ENCODE measurements around the gene PMPCA.
"Not testable (repeated sequence)": the region's sequence is repeated elsewhere in the genome, so short reads cannot be mapped to it uniquely, and the experiment has no call there.

PMPCA gene

GRCh38 chr9:136416427-136416826, 6.0 kb downstream of the PMPCA start:
- no peak for DNase-seq

DNA sequence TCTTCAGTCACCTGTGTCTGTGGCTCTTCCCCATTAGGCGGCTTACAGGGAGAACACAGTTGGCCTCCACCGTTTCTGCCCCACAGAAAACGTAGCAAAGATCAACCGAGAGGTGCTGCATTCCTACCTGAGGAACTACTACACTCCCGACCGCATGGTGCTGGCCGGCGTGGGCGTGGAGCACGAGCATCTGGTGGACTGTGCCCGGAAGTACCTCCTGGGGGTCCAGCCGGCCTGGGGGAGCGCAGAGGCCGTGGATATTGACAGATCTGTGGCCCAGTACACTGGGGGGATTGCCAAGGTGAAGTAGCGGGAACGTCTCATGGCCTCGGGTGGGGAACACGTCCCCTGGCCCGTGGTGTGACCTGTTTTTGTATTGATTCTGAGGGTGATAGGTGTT, 6.5 kb downstream of the PMPCA start:
- DNase-seq, result no peak

- DNase-seq, result no peak
These were observed 8.0 kb downstream of the PMPCA start for GRCh38 chr9:136418182-136419091.

DNA sequence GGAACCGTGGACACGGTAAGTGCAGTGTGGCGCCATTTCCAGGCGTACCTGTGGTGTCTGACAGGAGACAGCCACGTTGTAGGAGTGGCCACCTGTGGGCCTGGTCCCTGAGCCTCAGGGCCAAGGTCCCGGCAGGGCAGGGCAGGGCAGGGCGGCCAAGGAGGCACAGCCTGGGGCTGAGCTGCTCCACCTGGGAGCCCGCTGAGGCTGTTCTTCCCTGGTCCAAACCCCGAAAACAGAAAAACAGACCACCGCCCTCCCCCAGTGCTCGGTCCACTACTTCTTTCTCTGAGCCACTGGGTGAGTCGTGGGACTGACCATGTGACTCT, 8.6 kb downstream of the PMPCA start:
- DNase-seq, result no peak

- DNase-seq, result no peak
These were observed 11.3 kb downstream of the PMPCA start for GRCh38 chr9:136421791-136422190.

GRCh38 chr9:136422876-136423275, 12.4 kb downstream of the PMPCA start:
- DNase-seq, result no peak

DNA sequence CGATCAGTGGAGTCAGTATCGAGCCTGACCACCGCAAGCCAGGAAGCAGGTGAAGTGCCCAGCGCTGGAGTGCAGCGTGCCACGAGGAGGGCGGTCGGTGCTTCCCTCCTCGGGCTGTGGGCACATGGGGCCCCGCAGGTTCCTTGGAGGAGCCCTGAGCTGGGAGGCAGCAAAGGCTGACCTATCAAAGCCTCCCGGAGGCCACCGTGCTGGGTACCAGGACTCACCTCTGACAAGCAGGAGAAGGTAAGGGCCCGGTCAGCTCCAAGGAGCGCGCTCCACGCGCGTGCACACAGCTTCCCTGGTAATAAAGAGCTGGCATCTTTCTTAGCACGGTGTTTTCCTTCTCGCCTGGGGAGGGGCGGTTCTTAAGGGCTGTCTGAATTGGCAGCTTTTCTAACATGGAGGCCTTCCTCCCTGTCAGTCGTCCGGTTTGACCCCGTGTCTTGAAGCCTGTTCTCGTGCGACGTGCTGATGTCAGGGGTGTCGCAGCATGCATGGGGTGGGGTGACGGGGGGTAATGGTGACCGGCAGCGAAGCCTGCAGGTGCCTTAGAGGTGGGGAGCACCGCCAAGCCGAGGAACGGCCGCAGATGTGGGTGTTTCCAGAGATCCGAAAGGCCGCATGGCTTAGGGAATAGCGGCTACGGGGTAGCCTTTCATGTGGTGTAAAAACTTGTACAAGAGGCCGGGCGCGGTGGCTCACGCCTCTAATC, 13.1 kb downstream of the PMPCA start:
- DNase-seq, result no peak

DNA sequence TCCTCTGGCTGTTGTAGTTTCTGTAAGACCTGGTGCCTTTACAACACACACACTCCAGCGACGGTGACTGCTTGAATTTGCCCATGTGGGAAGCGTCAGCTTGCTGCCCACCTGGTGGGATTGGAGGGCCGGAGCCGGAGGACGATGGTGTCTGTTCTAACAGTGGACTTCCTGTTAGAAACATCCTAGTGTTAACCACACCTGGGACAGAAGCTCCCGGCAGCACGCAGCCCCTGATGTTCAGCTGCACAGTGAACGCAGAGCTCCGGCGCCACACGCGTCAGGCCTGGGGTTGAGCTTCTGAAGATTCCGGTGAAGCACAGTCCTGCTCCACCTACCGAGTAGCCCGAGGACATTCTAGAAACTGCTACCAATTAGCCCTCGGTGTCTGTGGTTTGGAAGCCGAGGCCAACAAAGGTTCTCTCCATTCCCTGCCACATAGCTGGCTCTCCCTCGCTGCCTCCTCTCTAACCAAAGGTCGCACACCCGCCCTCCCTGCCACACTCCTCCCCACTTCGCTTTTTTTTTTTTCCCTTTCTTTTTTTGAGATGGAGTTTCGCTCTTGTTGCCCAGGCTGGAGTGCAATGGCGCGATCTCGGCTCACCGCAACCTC, 14.4 kb downstream of the PMPCA start:
- DNase-seq, result no peak

GRCh38 chr9:136425367-136425766, 14.9 kb downstream of the PMPCA start:
- DNase-seq, result not testable (repeated sequence)

- no peak for DNase-seq
These were observed 16.3 kb downstream of the PMPCA start for GRCh38 chr9:136426787-136427186.

DNA sequence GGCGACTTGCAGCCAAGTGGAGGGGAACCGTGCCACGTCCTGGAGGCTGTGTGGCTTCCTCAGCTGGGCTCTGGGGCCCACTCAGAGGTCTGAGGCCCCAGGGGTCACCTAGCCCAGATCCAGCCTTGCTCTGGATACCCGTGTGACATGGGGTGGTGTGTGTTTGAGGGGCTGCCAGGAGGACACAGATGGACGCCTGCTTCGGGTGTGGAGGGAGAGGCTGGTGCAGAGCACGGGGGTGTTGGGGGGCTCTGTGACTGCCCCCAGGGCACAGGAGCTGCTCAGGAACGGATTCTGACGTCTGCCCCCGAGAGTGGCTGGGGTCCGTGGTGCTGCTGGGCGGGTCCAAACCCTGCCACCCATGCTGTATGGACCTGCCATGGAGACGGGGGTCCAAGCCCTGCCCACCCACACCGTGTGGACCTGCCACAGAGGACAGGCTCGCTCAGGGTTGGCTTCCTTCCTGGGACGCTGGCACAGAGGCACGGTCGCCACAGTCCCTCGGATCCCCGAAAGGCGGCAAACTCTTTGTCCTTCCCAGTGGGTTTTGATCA, 18.7 kb downstream of the PMPCA start:
- no peak for DNase-seq

- DNase-seq, result no peak
These were observed 19.4 kb downstream of the PMPCA start for GRCh38 chr9:136429683-136430491.

- DNase-seq, result no peak
These were observed 20.3 kb downstream of the PMPCA start for GRCh38 chr9:136430588-136431234.

DNA sequence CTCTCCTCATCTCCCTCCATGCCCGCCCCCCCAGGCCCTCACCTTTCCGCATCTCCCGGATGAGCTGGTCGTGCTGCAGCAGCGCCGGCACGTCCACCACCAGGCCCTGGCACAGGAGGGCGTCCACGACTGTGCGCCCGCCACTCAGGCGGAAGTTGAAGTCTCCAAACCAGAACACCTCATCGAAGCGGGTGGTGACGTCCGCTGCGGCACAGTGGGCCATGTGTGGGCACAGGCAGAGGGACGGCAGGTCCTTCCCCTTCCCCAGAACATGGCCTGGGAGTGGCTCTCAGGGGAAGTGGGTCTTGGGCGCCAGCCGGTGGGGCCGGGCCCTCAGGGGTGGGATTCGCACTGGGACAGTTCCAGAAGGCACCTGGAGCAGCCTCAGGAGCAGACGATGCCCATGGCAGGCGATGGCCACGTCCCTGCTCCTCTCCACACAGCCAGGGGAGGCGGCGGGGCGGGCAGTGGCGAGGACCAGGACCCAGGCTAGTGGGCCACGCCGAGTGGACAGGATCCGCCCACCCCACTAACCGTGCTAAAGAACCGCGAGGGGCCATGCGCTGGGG, 21.4 kb downstream of the PMPCA start:
- no peak for DNase-seq

DNA sequence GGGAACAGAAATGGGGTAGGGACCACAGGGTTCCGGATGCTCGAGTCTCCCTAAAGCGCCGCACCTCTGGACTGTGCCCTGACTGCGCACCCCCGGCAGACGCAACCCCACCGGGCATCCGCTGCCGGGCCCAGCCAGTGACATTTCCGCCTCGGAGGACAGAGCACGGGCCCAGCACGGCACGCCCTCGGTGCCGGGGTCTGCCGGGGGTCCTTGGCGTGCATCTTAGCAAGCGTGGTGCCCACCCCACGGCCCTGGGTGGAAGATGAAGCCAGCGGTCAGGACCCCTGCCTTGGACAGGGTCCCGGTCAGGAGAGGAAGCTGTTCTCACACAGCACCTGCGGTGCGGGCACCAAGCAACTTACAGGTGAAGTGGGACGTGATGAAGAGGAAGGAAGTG, 22.1 kb downstream of the PMPCA start:
- DNase-seq, result no peak

GRCh38 chr9:136433043-136433715, 22.7 kb downstream of the PMPCA start:
- DNase-seq, result no peak

DNA sequence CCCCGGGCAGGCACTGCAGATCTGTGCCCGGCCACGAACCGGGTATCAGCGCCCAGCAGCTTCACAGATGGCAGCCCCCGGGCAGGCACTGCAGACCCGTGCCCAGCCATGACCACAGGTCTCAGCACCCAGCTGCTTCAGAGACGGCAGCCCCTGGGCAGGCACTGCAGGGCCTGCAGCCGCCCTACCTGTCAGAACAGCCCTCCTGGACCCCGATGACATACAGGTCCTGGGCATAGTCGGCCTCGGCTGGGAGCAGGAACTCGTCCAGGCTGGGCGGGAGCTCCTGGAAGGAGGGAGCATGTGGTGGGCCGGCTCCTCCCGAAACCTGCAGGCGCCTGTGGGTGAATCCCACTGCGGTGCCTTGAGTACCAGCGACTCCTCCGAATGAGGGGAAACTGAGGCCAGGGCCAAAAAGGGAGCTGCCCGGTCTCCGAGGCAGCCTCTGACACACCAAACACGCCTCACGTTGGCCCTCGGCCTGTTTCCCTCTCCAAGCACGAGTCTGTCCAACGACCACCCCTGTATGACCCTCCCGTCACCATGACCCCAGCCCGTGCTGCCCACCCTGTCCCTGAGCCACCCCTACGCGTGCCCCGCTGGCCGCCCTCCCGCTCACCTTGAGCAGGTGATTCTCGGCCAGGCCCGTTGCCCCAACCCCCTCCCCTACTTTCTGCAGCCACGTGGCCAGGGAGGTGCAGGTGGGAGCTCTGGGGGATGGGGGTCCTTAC, 23.6 kb downstream of the PMPCA start:
- no peak for DNase-seq

GRCh38 chr9:136434580-136435169, 24.2 kb downstream of the PMPCA start:
- DNase-seq, result no peak

DNA sequence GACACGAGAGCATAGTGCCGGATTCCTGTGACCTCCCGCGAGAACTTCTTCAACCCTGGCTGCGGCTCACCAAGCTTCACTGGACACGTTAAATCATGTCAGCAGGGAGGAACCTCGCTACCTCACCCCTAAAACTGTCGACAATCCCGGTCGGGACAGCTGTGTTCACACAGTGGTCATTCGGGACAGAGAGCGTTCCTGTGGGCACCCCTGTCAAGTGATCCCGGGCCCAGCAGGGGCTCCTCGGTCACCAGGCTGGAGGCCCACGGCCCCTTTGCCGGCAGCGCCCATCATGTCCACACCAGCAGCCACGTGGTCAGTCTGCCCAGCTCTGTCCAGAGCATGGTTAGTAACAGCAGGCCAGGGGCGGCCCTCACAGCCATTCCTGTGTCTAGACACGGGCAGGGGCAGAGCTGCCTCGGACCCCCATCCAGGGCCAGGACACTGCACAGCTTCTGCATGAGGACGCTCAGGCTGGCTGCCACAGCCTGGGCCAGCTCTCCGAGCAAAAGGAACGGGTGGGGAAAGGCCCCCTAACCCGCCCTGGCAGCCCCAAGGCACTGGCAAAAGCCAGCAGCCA, 25.7 kb downstream of the PMPCA start:
- DNase-seq, result no peak

DNA sequence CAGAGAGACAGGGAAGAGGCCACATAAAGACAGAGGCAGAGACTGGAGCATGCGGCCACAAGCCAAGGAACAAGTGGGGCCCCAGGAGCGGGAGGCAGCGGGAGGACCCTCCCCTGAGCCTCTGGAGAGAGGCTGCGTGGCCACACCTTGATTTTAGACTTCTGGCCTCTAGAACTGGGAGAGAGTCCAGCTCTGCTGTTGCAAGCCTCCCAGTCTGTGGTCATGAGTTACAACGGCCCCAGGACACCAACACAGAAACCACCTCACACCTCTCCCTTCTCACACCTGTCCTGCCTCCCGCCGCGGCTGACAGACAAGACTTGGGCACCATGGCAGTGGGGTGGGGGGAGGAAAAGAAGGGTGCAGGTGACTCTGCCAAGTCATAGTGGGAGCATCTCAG, 27.0 kb downstream of the PMPCA start:
- no peak for DNase-seq

Data from hematopoietic multipotent progenitor cell treated with erythropoietin and hydrocortisone succinate and interleukin-3 and kit ligand, for 8 days (in vitro differentiated cells).